ENCODE measurements around the gene CLIP4. TPM values are rescaled to one million over a fixed set of nuclear protein-coding genes. Genes with fewer than 3 reads are reported as not detected.

The CLIP4 gene
- total and polyA plus RNA-seq, 2 of the 13 experiments (the other 11 are each of a cell fraction or from before 2014, with no cell fraction given), result 0.46 to 0.49 TPM

- Histone ChIP-seq H2AFZ (ENCODE audit: low read length) (no peak overlapping the region), H3K36me3 (replicated peaks in 1 of 2; ENCODE audit: control insufficient read depth in 1 of 2, insufficient read depth in 2 of 2, low read length in 2 of 2) (no peaks in the 10 kb centered on the region), H3K4me3 (replicated peaks in 1 of 3; ENCODE audit: insufficient read depth in 1 of 3, low read depth in 2 of 3, low read length in 3 of 3) (no peak overlapping the region), H3K79me2 (ENCODE audit: insufficient read depth, low read length) (no peaks in the 10 kb centered on the region), H3K4me2 (ENCODE audit: low read depth, low read length) (no peak overlapping the region), H3K27me3 (ENCODE audit: control insufficient read depth in 1 of 2, insufficient read depth in 2 of 2, low read length in 2 of 2) (no peaks in the 10 kb centered on the region), H3K9me3 (ENCODE audit: low read length) (no peaks in the 10 kb centered on the region), H3K4me1 (ENCODE audit: insufficient read depth, low read length) (no peaks in the 10 kb centered on the region), H4K20me1 (ENCODE audit: insufficient read depth, low read length) (no peaks in the 10 kb centered on the region), H3K27ac (ENCODE audit: extremely low read length, insufficient read depth, low read length) (no peak overlapping the region), H3K9ac (ENCODE audit: insufficient read depth, low read depth, low read length) (no peak overlapping the region)
- FAIRE-seq (no peak), DNase-seq (ENCODE audit: low spot score) (no peak), ATAC-seq (no peak)
- ChIA-PET POLR2A (no interaction called here), CTCF (ENCODE audit: low intra/inter-chr PET ratio, low total read pairs) (no interaction called here)
- in situ Hi-C loops (cut with HindIII; ENCODE audit: extremely low pct_ligation_motif_present, low pct_unique_long_range_greater_than_20kb) (no loop called here), intact Hi-C loops (cut with micrococcal nuclease; ENCODE audit: unreplicated experiment) (no loop called here)
- WGBS (ENCODE audit: low lambda C conversion rate), result 20% methylated on average over 2 of the region's 2 CpGs
- no TSS peak for BruUV-seq (replicated peaks)
- TF ChIP-seq FOXA3 (CRISPR knock-in tag; IDR thresholded peaks at IDR 0.05) (no peak), GPN1 (CRISPR knock-in tag; IDR thresholded peaks at IDR 0.05; ENCODE audit: borderline replicate concordance) (no peak), SMAD9 (CRISPR knock-in tag; IDR thresholded peaks at IDR 0.05) (no peak), ZNF597 (CRISPR knock-in tag; IDR thresholded peaks at IDR 0.05) (no peak), ZBED4 (CRISPR knock-in tag; IDR thresholded peaks at IDR 0.05; ENCODE audit: borderline replicate concordance) (no peak), SRSF9 (IDR thresholded peaks at IDR 0.05; ENCODE audit: borderline replicate concordance, insufficient read depth, low read depth, low read length, poor library complexity, severe bottlenecking) (no peak), CAMTA2 (CRISPR knock-in tag; IDR thresholded peaks at IDR 0.05; ENCODE audit: borderline replicate concordance) (no peak), PAF1 (CRISPR knock-in tag; IDR thresholded peaks at IDR 0.05) (no peak), TARDBP (CRISPR knock-in tag; IDR thresholded peaks at IDR 0.05) (no peak), CEBPZ (IDR thresholded peaks at IDR 0.05; ENCODE audit: low read length) (no peak), DR1 (CRISPR knock-in tag; IDR thresholded peaks at IDR 0.05) (no peak), ZNF607 (CRISPR knock-in tag; IDR thresholded peaks at IDR 0.05; ENCODE audit: borderline replicate concordance) (no peak), ZNF350 (CRISPR knock-in tag; IDR thresholded peaks at IDR 0.05; ENCODE audit: borderline replicate concordance, low read depth) (no peak), ZFP36 (IDR thresholded peaks at IDR 0.05; ENCODE audit: borderline replicate concordance, low read depth, low read length, partially characterized antibody) (no peak), CBX1 (IDR thresholded peaks at IDR 0.05; ENCODE audit: low read depth) (no peak), HNF4A (CRISPR knock-in tag; IDR thresholded peaks at IDR 0.05) (no peak), KDM2A (CRISPR knock-in tag; IDR thresholded peaks at IDR 0.05; ENCODE audit: borderline replicate concordance, low read depth) (no peak), NCOA5 (CRISPR knock-in tag; IDR thresholded peaks at IDR 0.05) (no peak)
These were observed 40.4 kb downstream of the CLIP4 start for GRCh38 chr2:29155578-29155977.
